CD4-positive, alpha-beta T cell treated with Interleukin-4 for 1 hour (primary cell): Measurements from ENCODE around the gene CTNND2.
"Not testable (repeated sequence)": the region's sequence is repeated elsewhere in the genome, so short reads cannot be mapped to it uniquely, and the experiment has no call there.

Source experiments
- DNase-seq, 2 donors: peaks; one replicate each; pipeline ENCODE4 v3.0.0-alpha.2; 2020 to 2022

The CTNND2 gene

DNA sequence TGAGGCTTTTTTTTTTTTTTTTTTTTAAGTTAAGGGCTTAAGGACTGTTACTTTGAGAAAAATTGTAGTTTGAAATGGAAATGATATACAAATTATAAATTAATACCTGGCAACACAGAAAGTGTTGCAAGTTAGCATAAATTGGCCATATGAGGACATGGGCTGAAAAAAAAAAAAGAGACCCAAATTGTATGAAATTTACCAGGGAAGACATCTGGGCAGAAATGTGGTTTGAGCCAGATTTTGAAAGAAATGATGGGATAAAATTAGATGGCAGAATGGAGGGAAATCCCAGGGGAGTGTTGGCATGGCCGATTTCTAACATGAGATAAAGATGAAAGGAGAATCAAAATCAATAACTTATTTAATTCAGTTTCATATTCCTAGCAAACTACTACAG is 472.1 kb downstream of the CTNND2 start:
- no peak for DNase-seq

GRCh38 chr5:11429254-11429653 is 475.0 kb downstream of the CTNND2 start:
- DNase-seq = no peak

DNA sequence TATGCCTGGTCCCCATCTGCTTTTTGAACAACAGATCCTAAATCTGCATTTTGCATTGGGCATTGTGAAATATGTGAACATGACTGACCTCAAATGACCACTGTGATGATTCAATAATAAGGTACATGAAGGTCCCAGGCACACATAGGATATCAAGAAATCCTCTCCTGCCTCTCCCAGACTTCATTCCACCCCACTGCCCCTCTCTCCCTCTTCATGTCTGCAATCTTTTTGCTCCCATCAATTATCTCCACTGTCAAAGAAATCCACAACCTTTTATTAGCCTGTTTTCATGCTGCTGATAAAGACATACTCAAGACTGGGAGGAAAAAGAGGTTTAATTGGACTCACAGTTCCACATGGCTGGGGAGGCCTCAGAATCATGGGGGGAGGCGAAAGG is 476.7 kb downstream of the CTNND2 start:
- DNase-seq = no peak

DNA sequence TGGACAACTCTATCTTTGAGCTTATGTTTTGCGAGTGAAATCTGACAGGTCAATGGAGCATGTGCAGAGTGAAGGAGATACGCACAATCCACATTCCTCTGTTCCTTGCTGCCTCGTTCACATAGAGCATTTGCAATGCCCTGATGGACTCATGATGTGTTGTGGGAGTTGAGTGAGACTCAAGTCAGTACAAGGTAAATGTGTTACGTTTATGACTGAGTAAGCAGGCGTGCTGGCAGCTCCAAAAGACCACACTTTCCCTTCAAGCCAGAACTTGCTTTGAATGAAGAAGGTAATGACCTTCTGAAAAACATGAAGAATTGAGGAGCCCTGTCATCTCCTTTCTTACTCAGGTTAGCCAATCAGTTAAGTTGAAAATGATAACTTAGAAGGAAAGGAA is 477.8 kb downstream of the CTNND2 start:
- no peak for DNase-seq

GRCh38 chr5:11422342-11422741 is 481.9 kb downstream of the CTNND2 start:
- no peak for DNase-seq

DNA sequence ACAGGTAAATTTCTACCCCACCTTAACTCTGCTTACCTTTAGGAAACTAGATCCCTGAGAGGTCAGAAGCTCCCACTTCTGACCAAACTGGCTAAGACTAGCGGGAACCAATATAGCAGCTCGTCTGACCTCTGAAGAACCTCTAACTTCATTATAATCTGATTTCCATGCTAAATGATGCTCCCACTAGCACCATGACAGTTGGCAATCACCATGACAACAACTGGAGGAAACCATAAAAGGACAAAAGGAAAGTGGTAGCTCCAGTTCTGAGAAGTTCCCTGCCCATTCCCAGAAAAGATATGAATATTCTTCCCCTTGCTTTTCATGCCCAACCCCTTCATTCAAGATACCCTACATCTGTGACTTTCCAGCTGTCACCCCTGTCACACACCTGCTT is 483.3 kb downstream of the CTNND2 start:
- no peak for DNase-seq

DNA sequence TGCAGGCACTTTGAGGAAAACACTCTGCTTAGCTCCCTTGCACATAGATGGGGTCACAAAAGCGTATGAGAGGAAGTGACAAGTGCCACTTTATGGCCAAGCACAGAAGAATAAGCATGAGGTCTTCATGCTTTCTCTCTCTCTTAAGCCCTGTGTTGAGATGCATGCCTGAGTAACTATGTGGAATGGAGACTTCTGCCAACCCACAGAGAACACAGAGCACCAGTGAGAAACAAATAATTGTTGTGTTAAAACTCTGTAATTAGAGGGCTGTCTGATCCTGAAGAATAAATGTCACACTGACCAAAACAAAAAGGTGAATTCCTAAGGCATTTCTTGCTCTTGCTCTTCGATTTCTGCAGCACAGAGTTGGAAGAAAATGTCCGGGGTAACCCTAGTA is 488.5 kb downstream of the CTNND2 start:
- DNase-seq = no peak

GRCh38 chr5:11414732-11415131 is 489.5 kb downstream of the CTNND2 start:
- not testable (repeated sequence) for DNase-seq

DNA sequence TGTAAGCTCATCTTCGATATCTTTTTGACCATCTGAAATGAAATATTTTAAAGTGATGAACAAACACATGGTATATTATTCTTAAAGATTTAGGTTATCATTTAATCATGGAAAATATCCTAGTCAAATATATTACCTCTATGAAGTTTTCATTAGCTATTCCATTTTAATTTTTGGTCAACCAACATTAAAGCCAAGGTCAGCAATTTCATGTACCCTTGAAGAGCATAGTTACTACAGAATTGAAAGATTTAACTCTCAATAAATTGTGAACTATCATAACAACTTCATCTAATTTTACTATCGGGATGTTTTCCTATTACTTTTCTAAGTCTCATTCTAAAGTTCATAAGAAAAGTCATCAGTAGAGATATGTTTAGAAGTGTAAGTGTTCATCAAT is 492.6 kb downstream of the CTNND2 start:
- no peak for DNase-seq

GRCh38 chr5:11407556-11408145 is 496.6 kb downstream of the CTNND2 start:
- no peak for DNase-seq

DNA sequence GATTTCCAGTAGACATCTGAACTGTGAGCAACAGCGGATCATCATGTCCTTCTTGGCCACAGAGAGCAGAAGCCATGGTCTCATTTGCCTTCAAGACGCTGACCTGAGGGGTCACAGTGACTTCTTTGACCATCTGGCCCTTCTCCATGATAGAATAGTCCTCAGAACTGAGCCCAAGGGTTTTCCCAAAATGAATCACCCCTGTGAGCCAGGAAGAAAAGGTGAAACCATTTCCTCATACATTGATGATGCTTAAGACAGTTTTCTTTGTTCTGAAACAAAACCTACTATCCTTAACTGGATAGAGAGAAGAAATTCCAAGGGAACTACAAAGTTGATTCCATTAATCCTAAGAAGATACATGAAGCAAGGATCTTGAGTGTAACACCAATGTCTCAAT is 503.9 kb downstream of the CTNND2 start:
- no peak for DNase-seq

GRCh38 chr5:11398728-11399127 is 505.5 kb downstream of the CTNND2 start:
- DNase-seq = no peak

GRCh38 chr5:11397549-11397948 is 506.7 kb downstream of the CTNND2 start:
- DNase-seq = no peak

GRCh38 chr5:11396917-11397316 is 507.3 kb downstream of the CTNND2 start:
- no peak for DNase-seq

DNA sequence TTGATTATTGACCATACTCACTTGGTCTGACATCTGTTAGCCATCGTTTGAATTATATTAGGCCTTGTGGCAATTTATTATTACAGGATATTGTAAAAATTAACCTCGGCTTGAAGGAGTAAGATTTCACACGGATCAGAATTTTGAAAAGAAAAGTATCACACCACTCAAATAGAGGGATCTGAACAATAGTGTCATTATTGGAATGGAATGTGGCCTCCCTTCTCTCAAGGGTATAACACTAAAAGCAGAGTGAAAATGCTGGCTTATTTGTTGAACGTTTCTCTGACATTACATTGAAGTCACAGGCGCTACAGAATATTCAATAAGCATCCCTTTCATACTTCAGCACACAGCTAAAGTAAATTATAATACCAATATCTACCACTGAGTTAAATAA is 509.3 kb downstream of the CTNND2 start:
- DNase-seq = no peak

DNA sequence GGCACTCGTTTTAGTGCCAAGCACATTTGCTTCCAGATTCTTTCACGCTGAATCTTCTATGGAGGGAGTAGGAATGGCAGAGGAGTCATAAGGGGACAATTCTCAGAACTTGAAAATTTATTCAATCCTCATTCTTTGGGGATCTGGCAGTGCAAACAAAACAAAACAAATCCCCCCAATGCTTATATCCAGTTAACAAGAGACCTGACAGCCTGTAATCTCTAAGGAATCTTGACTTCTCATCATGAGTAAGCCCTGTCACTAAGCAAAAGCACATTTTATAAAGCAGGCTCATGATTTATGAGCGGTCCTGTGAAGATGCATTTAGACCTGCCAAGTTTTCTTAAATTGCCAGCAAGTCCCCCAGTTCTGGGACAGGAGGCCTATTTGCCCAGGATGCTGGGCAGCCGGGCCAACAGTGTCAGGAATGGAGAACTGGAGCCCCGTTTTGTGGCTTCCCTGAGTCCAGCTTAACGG is 513.9 kb downstream of the CTNND2 start:
- DNase-seq = no peak

- DNase-seq = no peak
Measured at GRCh38 chr5:11387382-11387781, 516.9 kb downstream of the CTNND2 start.

DNA sequence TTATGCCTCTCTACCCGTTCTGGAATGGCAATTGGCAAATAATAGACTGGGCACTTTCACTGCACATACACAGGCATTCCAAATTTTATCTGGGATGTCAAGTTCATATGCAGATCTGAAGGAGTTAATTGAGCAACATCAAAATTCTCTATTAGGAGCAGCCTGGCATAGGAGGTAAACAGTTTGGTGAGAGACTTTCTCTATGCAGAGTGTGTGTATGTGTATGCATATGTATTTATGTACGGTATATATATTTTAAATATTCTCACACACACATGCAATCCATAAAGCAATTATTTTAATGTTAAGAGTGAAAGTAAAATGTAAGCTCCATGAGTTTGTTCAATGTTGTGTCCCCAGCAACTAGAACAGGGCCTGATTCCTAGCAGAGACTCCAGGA is 517.8 kb downstream of the CTNND2 start:
- DNase-seq = no peak

DNA sequence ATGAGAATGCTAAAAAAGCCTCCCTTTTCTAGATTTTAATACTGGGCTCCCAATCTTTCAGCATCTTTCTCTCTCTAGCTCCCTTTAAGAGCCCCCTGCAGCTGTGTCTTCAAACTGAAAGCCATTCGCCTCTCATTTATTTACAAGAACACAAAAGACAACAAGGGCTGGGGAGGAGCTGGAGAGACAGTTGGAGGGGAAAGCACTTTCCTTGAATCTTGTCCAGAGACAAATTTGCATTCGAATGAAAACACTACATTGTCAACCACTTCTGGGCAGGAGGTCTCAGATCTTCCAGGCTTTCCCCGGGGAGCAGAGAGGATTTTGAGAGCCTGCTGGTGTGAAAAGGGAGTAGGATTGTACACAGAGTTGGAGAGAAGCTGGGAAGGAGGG is 518.3 kb downstream of the CTNND2 start:
- no peak for DNase-seq

GRCh38 chr5:11385251-11385900 is 518.9 kb downstream of the CTNND2 start:
- DNase-seq = no peak

GRCh38 chr5:11384441-11385250 is 519.6 kb downstream of the CTNND2 start:
- DNase-seq = no peak

- no peak for DNase-seq
Measured at GRCh38 chr5:11383506-11384095, 520.6 kb downstream of the CTNND2 start.

GRCh38 chr5:11378461-11378860 is 525.8 kb downstream of the CTNND2 start:
- no peak for DNase-seq

GRCh38 chr5:11377896-11378295 is 526.4 kb downstream of the CTNND2 start:
- DNase-seq = no peak
